Muscle layer of colon (tissue), 2 donors: ENCODE results near the gene TIRAP.

Experiments
- H3K27ac ChIP-seq: one replicate; pipeline ENCODE4 v1.7.0; 2013; ENCODE audit warnings: low read depth, mild to moderate bottlenecking, low read length, moderate library complexity
- H3K27me3 ChIP-seq, 2 donors: one replicate each; pipeline ENCODE4 v1.7.0; 2013; ENCODE audit warnings: low read length in 2 of 2, mild to moderate bottlenecking in 2 of 2; ENCODE audit not compliant: insufficient read depth in 2 of 2, control insufficient read depth in 1 of 2
- H3K36me3 ChIP-seq: one replicate; pipeline ENCODE4 v1.7.0; 2013; ENCODE audit warnings: mild to moderate bottlenecking, low read length; ENCODE audit not compliant: insufficient read depth
- H3K4me1 ChIP-seq: one replicate; pipeline ENCODE4 v1.7.0; 2013; ENCODE audit warnings: mild to moderate bottlenecking, low read length; ENCODE audit not compliant: insufficient read depth
- H3K4me3 ChIP-seq, 2 donors: one replicate each; pipeline ENCODE4 v1.7.0; 2013; ENCODE audit warnings: low read length in 2 of 2, low read depth in 1 of 2, mild to moderate bottlenecking in 1 of 2, moderate library complexity in 1 of 2
- H3K9ac ChIP-seq: one replicate; pipeline ENCODE4 v1.7.0; 2013; ENCODE audit warnings: low read length
- H3K9me3 ChIP-seq: one replicate; pipeline ENCODE4 v1.7.0; 2013; ENCODE audit warnings: mild to moderate bottlenecking, low read length
- donor health status: abdominal sarcoma.
- donor health status: Adenocarcinoma of cecum.

The TIRAP gene

DNA sequence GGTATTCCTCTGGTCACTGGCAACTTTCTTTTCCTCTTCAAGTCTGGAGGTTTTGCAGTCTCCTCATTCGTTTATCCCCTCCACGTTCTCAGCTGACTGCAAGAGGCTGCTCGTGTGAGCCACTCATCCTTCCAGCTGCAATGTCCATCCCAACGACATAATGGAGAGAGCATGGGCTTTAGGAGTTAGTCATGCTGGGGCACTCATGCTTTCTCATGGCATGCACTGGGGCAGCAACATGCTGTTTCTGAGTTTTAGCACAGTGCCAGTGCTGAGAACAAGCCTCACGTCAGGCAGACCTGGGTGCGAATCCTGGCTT is 28.1 kb downstream of the TIRAP start:
- Histone ChIP-seq H3K9ac (no peak overlapping the region), H3K27ac (no peak overlapping the region), H3K36me3 (peaks cover 13% of the 10 kb centered on the region), H3K27me3 (no peaks in the 10 kb centered on the region), H3K9me3 (no peaks in the 10 kb centered on the region), H3K4me3 (no peak overlapping the region), H3K4me1 (peaks cover 6% of the 10 kb centered on the region)

DNA sequence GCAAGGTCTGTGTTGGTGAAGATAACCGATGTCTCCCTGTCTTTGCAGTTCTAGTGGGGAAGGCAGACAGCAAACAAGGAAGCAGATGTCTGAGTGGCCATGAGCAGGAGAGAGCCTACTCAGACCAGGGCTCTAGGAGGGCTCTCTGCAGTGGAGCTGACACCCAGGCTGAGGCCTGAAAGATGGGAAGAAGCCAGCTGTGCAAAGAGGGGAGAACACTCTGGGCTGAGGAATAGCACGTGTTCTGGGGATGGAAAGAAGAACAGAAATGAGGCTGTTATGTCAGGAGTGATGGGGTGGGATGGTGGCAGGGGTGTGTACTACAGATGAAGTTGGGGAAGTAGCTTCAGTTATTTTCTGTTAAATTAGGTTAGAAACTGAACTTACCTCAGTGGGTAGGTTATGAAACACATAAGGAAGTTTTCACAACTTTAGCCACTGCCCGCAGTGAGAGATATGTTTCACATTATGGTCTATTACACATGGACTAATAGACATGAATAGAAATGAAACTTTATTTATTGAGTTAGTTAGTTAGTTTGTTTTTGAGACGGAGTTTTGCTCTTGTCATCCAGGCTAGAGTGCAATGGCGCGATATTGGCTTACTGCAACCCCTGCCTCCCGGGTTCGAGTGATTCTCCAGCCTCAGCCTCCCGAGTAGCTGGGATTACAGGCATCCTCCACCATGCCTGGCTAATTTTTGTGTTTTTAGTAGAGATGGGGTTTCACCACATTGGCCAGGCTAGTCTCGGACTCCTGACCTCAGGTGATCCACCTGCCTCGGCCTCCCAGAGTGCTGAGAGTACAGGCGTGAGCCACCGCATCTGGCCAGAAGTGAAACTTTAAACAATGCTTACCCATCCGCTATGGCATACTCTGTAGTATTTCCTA is 28.8 kb downstream of the TIRAP start:
- Histone ChIP-seq H3K4me3 (no peak overlapping the region), H3K36me3 (peaks cover 13% of the 10 kb centered on the region), H3K9ac (no peak overlapping the region), H3K27me3 (no peaks in the 10 kb centered on the region), H3K27ac (no peak overlapping the region), H3K9me3 (no peaks in the 10 kb centered on the region), H3K4me1 (peaks cover 6% of the 10 kb centered on the region)

DNA sequence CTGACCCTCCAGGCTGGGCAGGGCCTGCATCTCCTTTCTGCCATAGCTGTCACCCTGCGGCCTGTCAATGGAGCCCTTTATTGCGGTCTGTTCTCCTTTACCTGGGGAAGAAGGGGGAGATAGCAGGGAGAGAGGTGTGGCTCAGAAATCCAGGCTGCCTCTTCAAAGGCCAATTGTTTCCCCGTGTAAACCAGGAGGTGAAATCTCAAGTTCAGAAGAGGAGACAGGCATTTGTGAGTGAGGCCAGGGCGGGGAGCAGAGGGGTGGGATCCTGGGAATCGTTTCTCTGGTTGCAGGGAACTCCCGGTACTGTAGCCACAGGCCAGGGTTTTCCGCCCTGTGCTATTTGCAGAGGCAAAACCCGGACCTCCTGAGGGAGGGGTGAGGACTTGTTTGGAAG is 30.1 kb downstream of the TIRAP start:
- Histone ChIP-seq H3K27me3 (no peaks in the 10 kb centered on the region), H3K4me3 (no peak overlapping the region), H3K4me1 (peaks cover 15% of the 10 kb centered on the region), H3K9ac (no peak overlapping the region), H3K9me3 (no peaks in the 10 kb centered on the region), H3K36me3 (peaks cover 9% of the 10 kb centered on the region), H3K27ac (no peak overlapping the region)

DNA sequence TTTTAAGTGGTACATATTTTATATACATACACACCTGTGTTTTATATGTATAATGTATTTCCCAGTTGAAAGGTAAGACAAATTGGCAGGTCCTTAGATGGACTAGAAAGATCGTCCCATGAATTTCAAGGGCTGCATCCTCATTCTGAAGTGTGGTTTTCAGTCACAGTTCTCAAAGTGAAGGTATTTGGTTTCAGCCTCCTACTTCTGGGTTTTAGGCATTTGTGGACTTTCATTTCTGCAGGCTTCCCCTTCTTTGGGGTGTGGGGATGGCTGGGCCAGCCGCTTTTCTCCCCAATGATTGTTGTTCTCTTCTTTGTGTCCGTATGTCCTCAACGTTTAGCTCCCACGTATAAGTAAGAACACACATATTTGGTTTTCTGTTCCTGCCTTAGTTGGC is 30.9 kb downstream of the TIRAP start:
- no peaks in the 10 kb centered on the region for H3K9me3 ChIP-seq
- no peak overlapping the region for H3K4me3 ChIP-seq
- peaks cover 22% of the 10 kb centered on the region for H3K4me1 ChIP-seq
- no peak overlapping the region for H3K27ac ChIP-seq
- no peak overlapping the region for H3K9ac ChIP-seq
- no peaks in the 10 kb centered on the region for H3K27me3 ChIP-seq
- H3K36me3 ChIP-seq = peaks cover 7% of the 10 kb centered on the region

DNA sequence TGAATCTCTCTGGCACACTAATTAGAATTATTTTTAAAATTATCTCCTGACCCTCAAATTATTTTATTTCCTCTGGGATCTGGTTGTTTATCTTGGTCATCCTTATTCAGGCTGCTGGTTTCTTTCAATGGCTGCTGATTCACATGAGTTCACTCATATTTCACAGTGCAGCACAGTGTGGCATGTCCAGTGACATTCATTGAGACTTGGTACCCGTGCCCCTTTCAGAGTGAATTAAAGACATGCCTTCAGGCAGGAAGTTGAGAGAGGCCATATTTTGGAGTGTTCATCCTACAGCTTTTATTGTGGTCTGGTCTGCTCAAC is 34.5 kb downstream of the TIRAP start:
- Histone ChIP-seq H3K36me3 (no peaks in the 10 kb centered on the region), H3K9ac (peak overlapping the region; percentile 15), H3K27me3 (no peaks in the 10 kb centered on the region), H3K9me3 (no peaks in the 10 kb centered on the region), H3K27ac (peak overlapping the region; percentile 77), H3K4me1 (peaks cover 25% of the 10 kb centered on the region), H3K4me3 (peak overlapping the region in 1 of 2 donors; percentile 17)

DNA sequence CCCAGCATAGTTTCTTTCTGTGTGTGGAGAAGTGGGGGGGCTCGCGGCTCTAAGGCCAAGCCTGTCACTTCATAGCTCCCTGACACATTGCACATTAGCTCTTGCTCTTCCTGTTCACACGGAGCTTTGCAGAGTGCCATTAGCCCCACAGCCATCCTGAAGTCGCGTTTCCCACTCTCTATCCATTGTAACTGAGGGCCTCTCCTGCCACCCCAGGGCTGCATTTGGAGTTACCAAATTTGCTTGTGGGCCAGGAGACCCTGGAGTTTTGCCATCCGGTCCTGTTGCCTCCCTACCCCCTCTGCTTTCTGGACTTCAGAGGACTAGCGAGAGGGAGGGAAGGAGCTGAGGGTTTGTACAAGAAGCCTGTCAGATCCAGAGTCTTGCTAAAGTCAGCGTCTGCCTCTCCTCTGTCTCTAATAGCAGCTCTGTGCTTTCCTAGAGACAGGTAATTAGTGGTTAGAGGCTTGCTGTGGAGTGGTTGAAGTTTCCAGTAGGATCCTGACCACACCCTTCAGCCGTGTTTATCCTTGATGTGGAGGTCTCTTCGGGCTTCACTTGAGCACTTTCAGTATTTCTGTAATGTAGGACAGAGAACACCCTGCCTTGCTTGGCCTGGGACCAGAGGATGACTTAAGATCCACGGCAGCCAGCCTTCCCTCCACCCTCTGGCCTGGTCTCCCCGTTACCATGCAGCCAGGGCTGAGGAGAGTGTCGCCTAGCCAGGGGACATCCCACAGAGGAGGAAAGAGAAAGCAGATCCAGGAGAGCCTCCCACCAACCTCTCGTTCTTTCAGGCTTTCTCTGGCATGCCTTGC is 35.1 kb downstream of the TIRAP start:
- Histone ChIP-seq H3K4me3 (peak overlapping the region; percentile 17 to 20), H3K9ac (peak overlapping the region; percentile 15)

DNA sequence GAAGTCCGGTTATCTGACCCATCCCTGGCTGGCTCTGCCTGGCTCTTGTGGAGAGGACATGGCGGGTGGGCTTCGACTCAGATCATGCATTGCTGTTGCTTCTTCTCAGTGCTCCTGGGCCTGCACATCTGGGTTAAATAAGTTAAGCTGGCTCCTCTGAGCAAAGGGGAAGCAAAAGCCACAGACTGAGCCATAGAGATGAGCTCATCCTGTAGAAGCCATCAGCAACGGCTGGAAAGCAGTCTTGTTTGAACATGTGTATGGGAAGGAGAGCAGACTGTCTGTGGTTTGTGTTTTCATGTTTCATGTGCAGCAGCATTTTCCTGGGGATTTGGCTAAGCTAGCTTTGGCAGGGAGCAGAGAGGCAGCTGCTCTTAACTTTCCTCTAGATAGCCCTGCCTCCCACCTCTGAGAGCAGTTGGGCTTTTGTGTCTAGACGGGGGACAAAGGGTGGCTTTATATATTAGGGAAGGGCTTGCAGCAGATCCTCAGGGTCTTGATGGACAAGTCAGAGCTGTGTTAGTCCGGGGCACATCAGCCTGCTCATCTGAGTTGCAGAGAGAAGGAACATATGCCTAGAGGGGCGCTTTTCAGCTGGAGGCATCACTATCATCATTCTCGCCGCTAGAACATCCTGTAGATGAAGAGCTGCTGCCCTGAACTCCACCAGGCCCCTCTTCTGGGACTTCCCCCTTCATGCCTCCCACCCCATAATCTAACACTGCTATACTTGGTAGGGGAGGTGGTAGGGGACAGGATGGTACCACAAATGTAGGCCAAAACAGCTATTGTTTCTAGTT is 35.9 kb downstream of the TIRAP start:
- Histone ChIP-seq H3K36me3 (no peaks in the 10 kb centered on the region), H3K27ac (peak overlapping the region; percentile 77), H3K4me1 (peaks cover 25% of the 10 kb centered on the region), H3K27me3 (no peaks in the 10 kb centered on the region), H3K9me3 (no peaks in the 10 kb centered on the region), H3K4me3 (peak overlapping the region; percentile 17 to 20), H3K9ac (no peak overlapping the region)

More for the DNA sequence above, 35.1 kb downstream of the TIRAP start:
- Histone ChIP-seq H3K27me3 (no peaks in the 10 kb centered on the region), H3K4me1 (peaks cover 25% of the 10 kb centered on the region), H3K9me3 (no peaks in the 10 kb centered on the region), H3K27ac (peak overlapping the region; percentile 77), H3K36me3 (no peaks in the 10 kb centered on the region)

DNA sequence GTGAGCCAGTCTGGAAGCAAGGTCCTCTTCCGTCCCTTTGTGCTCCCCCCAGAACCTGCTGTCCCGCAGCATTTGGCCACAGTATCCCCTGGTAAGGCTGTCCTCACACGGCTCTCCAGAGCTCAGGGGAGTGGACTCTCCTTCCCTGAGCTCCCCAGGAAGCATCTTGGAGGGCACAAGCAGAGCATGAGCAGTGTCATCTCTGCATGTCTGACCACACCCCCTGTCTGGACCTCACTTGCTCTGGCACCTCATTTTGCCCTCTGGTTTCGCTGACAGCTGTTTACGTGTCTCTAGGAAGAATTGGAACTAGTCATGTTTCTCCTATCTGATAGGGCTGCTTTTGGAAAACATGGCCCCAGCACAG is 36.5 kb downstream of the TIRAP start:
- no peaks in the 10 kb centered on the region for H3K27me3 ChIP-seq
- no peaks in the 10 kb centered on the region for H3K36me3 ChIP-seq
- no peak overlapping the region for H3K9ac ChIP-seq
- no peaks in the 10 kb centered on the region for H3K9me3 ChIP-seq
- no peak overlapping the region for H3K4me3 ChIP-seq
- peaks cover 25% of the 10 kb centered on the region for H3K4me1 ChIP-seq
- no peak overlapping the region for H3K27ac ChIP-seq

DNA sequence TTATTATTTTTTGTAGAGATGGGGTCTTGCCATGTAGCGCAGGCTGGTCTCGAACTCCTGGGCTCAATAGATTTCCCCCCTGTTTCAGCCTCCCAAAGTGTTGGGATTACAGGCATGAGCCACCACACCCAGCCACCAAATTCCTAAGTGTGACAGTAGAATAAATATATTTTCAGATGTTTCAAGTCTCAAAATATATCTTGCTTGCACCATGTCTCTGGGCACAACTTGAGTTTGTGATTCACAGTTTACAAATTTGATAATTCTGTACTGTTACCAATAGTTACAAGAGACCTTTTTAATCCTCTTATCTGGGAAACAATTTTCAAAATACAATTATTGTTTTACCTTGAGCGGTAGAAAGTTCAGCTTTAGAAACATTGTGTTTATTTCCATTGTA is 40.1 kb downstream of the TIRAP start:
- no peak overlapping the region for H3K4me3 ChIP-seq
- H3K36me3 ChIP-seq = no peaks in the 10 kb centered on the region
- H3K27me3 ChIP-seq = no peaks in the 10 kb centered on the region
- H3K27ac ChIP-seq = no peak overlapping the region
- no peak overlapping the region for H3K9ac ChIP-seq
- H3K4me1 ChIP-seq = peaks cover 15% of the 10 kb centered on the region
- no peaks in the 10 kb centered on the region for H3K9me3 ChIP-seq

DNA sequence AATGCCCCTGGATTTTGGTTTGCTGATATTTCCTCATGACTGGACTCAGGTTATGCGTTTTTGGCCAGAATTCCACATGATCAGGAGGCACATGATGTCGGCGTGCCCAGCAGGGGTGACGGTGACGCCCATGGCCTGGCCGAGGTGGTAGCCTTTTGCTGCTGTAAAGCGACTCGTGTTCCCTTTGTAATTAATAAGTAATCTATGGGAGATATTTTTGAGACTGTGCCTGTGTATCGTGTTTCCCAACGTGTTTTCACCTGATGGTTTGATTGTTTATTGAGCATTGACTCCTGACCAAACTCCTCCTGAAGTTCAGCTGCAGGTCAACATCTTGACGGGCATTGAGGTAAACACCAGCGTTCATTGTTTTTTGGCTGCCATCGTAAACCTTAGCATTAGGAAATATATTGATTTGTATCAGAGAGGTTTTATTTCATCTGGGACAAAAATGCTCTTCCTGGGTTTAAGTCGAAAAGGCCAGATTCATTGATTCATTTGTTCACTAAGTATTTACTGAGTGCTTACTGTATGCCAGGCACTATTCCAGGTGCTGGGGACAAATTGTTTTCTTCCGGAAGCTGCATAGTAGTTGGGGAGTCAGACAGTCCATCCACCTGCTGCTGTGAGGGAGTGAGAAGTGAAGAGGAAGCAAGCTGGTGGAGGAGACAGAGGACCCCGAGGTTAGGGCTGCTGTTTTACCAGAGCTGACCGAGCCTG is 44.5 kb downstream of the TIRAP start:
- Histone ChIP-seq H3K27ac (no peak overlapping the region), H3K4me1 (peaks cover 5% of the 10 kb centered on the region), H3K9ac (no peak overlapping the region), H3K27me3 (no peaks in the 10 kb centered on the region), H3K36me3 (no peaks in the 10 kb centered on the region), H3K9me3 (no peaks in the 10 kb centered on the region), H3K4me3 (no peak overlapping the region)

DNA sequence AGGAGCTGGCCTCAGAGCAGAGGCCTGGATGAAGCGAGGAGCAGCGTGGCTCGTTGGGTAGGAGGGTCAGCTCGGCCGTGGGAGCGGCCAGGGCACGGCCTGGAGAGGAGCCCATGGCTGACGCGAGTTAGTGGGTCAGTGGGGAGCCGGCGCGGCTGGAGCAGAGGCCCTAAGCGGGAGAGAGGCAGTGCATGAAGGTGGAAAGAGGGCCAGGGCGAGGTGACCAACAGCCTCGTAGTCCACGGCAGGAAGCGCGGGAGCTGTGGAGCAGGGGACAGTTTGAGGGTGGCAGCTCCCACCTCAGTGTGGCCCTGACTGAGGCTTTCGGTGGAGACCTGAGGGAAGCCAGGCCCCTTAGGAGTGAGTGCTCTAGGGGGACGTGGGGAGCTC is 45.1 kb downstream of the TIRAP start:
- Histone ChIP-seq H3K4me1 (peaks cover 5% of the 10 kb centered on the region), H3K27ac (no peak overlapping the region), H3K9me3 (no peaks in the 10 kb centered on the region), H3K9ac (no peak overlapping the region), H3K36me3 (no peaks in the 10 kb centered on the region), H3K27me3 (no peaks in the 10 kb centered on the region), H3K4me3 (no peak overlapping the region)
